Right hindlimb (tissue), 1 donor: ENCODE results near the gene KAT6B.

ENCODE experiments used
- DNase-seq: peaks from one replicate; pipeline ENCODE4 v3.0.0-alpha.2; 2018

KAT6B gene

GRCh38 chr10:74957285-74957961 is 131.0 kb downstream of the KAT6B start:
- DNase-seq = peak; percentile 19

GRCh38 chr10:74958316-74958715 is 131.9 kb downstream of the KAT6B start:
- DNase-seq = no peak

- no peak for DNase-seq
These were observed 134.3 kb downstream of the KAT6B start for GRCh38 chr10:74960670-74961069.

GRCh38 chr10:74962517-74962916 is 136.1 kb downstream of the KAT6B start:
- no peak for DNase-seq

- DNase-seq = no peak
These were observed 137.1 kb downstream of the KAT6B start for GRCh38 chr10:74963549-74963948.

GRCh38 chr10:74967911-74968666 is 141.7 kb downstream of the KAT6B start:
- DNase-seq = no peak

- DNase-seq = no peak
These were observed 142.3 kb downstream of the KAT6B start for GRCh38 chr10:74968667-74969061.

GRCh38 chr10:74969093-74969492 is 142.7 kb downstream of the KAT6B start:
- no peak for DNase-seq

GRCh38 chr10:74969530-74969929 is 143.1 kb downstream of the KAT6B start:
- DNase-seq = no peak

GRCh38 chr10:74973741-74974392 is 147.5 kb downstream of the KAT6B start:
- no peak for DNase-seq

GRCh38 chr10:74975758-74976157 is 149.4 kb downstream of the KAT6B start:
- DNase-seq = no peak

GRCh38 chr10:74976565-74976964 is 150.2 kb downstream of the KAT6B start:
- no peak for DNase-seq

GRCh38 chr10:74977072-74977471 is 150.7 kb downstream of the KAT6B start:
- no peak for DNase-seq

GRCh38 chr10:74977913-74978847 is 151.8 kb downstream of the KAT6B start:
- DNase-seq = no peak

- peak; percentile 72 for DNase-seq
These were observed 155.6 kb downstream of the KAT6B start for GRCh38 chr10:74981831-74982633.

GRCh38 chr10:74982634-74982982 is 156.2 kb downstream of the KAT6B start:
- DNase-seq = no peak

- DNase-seq = no peak
These were observed 157.0 kb downstream of the KAT6B start for GRCh38 chr10:74983383-74983782.

- no peak for DNase-seq
These were observed 161.1 kb downstream of the KAT6B start for GRCh38 chr10:74987339-74988053.

GRCh38 chr10:74988054-74988775 is 161.8 kb downstream of the KAT6B start:
- no peak for DNase-seq

GRCh38 chr10:74988832-74989561 is 162.6 kb downstream of the KAT6B start:
- no peak for DNase-seq
